ENCODE results near the gene C15orf39. TPM values are rescaled to one million over a fixed set of nuclear protein-coding genes. Genes with fewer than 3 reads are reported as not detected.
A peak's percentile ranks its signal among the peaks of the same experiment; 100 is the strongest.

The C15orf39 gene
- 10 to 100 TPM in 2 of 4 donors, 1 to 10 TPM in 2; 6.5 to 20.6 (median 11.9) TPM for polyA plus RNA-seq
- long read RNA-seq, donor 1, result 0 reads
- long read RNA-seq, donor 2, full-length matches to known transcripts, result 12 of 12 reads
- long read RNA-seq, donor 2, partial matches to known transcripts, result 0 of 12 reads
- long read RNA-seq, donor 2, other reads (novel, unspliced or antisense), result 0 of 12 reads
- long read RNA-seq, donor 3, full-length matches to known transcripts, result 15 of 40 reads
- long read RNA-seq, donor 3, partial matches to known transcripts, result 25 of 40 reads
- long read RNA-seq, donor 3, other reads (novel, unspliced or antisense), result 0 of 40 reads
- long read RNA-seq, donor 4, partial matches to known transcripts, result 0 of 1 reads
- long read RNA-seq, donor 4, other reads (novel, unspliced or antisense), result 0 of 1 reads
- long read RNA-seq, donor 5, partial matches to known transcripts, result 0 of 3 reads
- long read RNA-seq, donor 5, other reads (novel, unspliced or antisense), result 0 of 3 reads
- long read RNA-seq, donor 6, full-length matches to known transcripts, result 13 of 13 reads
- long read RNA-seq, donor 6, partial matches to known transcripts, result 0 of 13 reads
- long read RNA-seq, donor 6, other reads (novel, unspliced or antisense), result 0 of 13 reads
- long read RNA-seq, donor 7, full-length matches to known transcripts, result 20 of 26 reads
- long read RNA-seq, donor 7, partial matches to known transcripts, result 6 of 26 reads
- long read RNA-seq, donor 7, other reads (novel, unspliced or antisense), result 0 of 26 reads
- long read RNA-seq, donor 8, partial matches to known transcripts, result 0 of 1 reads
- long read RNA-seq, donor 8, other reads (novel, unspliced or antisense), result 0 of 1 reads
- long read RNA-seq, donor 9, full-length matches to known transcripts, result 4 of 4 reads
- long read RNA-seq, donor 9, partial matches to known transcripts, result 0 of 4 reads
- long read RNA-seq, donor 9, other reads (novel, unspliced or antisense), result 0 of 4 reads
- long read RNA-seq, donor 10, full-length matches to known transcripts, result 16 of 31 reads
- long read RNA-seq, donor 10, partial matches to known transcripts, result 15 of 31 reads
- long read RNA-seq, donor 10, other reads (novel, unspliced or antisense), result 0 of 31 reads

DNA sequence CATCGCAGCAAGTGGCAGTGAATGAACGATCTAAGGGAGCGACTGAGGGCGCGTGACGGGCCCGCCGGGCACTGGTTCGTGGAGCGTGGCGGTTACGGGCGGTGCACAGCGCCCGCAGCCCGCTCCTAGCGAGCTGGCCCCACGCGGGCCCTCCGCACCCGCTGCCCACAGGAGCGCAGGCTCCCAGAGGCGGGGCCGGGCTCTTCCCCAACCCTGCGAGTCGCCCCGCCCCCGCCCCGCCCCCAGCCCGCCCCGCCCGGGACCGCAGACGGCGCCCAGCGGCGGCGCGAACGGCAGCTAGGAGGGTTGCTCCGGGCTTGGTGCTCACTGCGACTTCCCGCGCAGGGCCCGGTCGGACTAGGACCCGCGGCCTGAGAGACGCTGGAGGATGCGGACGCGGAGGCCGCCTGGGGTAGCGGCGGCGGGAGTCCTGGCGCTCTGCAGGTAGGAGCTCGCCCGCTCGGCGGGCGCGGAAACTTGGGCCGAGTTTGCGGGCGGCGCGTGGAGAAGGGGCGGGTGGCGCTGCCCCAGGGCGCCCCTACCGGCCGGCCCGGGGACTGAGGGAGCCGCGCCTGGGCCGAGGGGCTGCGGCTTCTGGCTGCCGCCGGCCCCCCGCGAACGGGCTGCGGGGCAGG lies at the start of gene C15orf39:
Gene C15orf39 (plus strand): TSS at position 267 of the 635 bp plus-strand sequence. CDS start 4,167 bp downstream, outside the sequence.
- no peaks in the 10 kb centered on the region for H3K9me3 ChIP-seq (ENCODE audit: control insufficient read depth in 2 of 2, insufficient read depth in 1 of 2, low read depth in 1 of 2, low read length in 1 of 2)
- DNase-seq, result peak; percentile 76 to 91
- peaks cover 1 to 29% (median 3%) of the 10 kb centered on the region in 3 donors for H3K36me3 ChIP-seq (ENCODE audit: control insufficient read depth in 3 of 3, insufficient read depth in 2 of 3, low read depth in 1 of 3, low read length in 3 of 3)
- WGBS, 3 donors, result 0 to 1% (median 0%) methylated on average over 55 to 84 of the region's 84 CpGs
- no peaks in the 10 kb centered on the region for H3K27me3 ChIP-seq (ENCODE audit: control insufficient read depth in 3 of 3, insufficient read depth in 3 of 3, low read length in 3 of 3)
- H3K4me1 ChIP-seq (ENCODE audit: control insufficient read depth in 3 of 3, insufficient read depth in 2 of 3, low read depth in 1 of 3, low read length in 2 of 3), result peaks cover 2 to 53% (median 13%) of the 10 kb centered on the region in 3 donors
- FAIRE-seq, result no peak
- peak within 1 kb of the TSS; percentile 87 to 96 (median 93) for H3K4me3 ChIP-seq (ENCODE audit: low read depth in 1 of 3, low read length in 3 of 3)
- H3K27ac ChIP-seq (ENCODE audit: low read depth in 1 of 3, low read length in 2 of 3), result peak within 1 kb of the TSS; percentile 93 to 96 (median 94)

DNA sequence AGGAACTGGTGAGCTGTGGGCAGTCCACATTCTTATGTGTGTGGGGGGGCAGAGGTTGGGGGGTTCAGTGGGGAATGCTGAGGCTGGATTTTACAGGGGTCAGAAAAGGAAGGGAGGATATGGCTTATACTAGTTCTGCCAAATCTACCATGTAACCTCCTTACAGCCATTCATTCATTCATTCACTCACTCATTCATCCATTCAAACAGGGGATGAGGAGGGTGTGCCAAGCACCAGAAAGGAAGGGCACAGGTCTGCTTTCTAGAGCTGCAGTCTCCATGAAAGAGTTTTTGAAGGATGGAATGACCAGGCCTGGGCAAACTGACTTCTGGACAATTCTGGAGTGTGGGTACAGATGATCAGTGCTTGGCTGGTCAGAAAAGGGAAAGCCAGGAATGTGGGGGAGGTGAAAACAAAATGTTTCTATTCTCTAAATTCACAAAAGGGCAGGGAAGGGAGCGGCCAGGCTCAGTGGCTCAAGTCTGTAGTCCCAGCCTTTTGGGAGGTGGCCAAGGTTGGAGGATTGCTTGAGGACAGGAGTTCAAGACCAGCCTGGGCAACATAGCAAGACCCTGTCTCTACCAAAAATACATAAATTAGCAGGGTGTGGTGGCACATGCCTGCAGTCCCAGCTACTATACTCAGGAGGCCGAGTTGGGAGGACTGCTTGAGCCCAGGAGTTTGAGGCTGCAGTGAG lies 49.2 kb upstream of the C15orf39 start:
- DNase-seq (no peak), FAIRE-seq (no peak)
- H3K9me3 ChIP-seq (ENCODE audit: control insufficient read depth in 2 of 2, insufficient read depth in 1 of 2, low read depth in 1 of 2, low read length in 1 of 2), result peaks cover 0 to 20% of the 10 kb centered on the region in 2 donors
- no peak overlapping the region for H3K4me3 ChIP-seq (ENCODE audit: low read depth in 1 of 3, low read length in 3 of 3)
- H3K27ac ChIP-seq (ENCODE audit: low read depth in 1 of 3, low read length in 2 of 3), result no peak overlapping the region
- H3K27me3 ChIP-seq (ENCODE audit: control insufficient read depth in 3 of 3, insufficient read depth in 3 of 3, low read length in 3 of 3), result no peaks in the 10 kb centered on the region
- H3K4me1 ChIP-seq (ENCODE audit: control insufficient read depth in 3 of 3, insufficient read depth in 2 of 3, low read depth in 1 of 3, low read length in 2 of 3), result no peaks in the 10 kb centered on the region
- H3K36me3 ChIP-seq (ENCODE audit: control insufficient read depth in 3 of 3, insufficient read depth in 2 of 3, low read depth in 1 of 3, low read length in 3 of 3), result no peaks in the 10 kb centered on the region
- 92 to 97% (median 93%) methylated on average over 2 of the region's 2 CpGs for WGBS, 3 donors

DNA sequence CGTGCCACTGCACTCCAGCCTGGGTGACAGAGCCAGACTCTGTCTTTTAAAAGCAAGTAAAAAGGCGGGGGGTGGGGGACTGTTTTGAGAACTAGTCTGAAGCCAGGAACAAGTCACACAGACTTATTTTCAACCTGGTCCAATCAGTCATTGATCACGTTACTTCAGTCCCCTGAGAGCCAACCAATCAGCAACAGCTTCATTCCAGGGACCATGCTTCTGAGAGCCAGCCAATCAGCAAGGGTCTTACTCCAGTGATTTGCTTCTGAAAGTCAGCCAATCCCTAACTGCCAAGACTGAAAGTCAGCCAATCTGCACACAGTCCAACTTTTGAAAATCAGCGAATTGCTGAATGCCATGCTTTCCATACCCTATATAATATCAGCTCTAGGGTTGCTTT lies 48.6 kb upstream of the C15orf39 start:
- Histone ChIP-seq H3K9me3 (ENCODE audit: control insufficient read depth in 2 of 2, insufficient read depth in 1 of 2, low read depth in 1 of 2, low read length in 1 of 2) (peaks cover 0 to 14% of the 10 kb centered on the region in 2 donors), H3K4me1 (ENCODE audit: control insufficient read depth in 3 of 3, insufficient read depth in 2 of 3, low read depth in 1 of 3, low read length in 2 of 3) (no peaks in the 10 kb centered on the region), H3K27me3 (ENCODE audit: control insufficient read depth in 3 of 3, insufficient read depth in 3 of 3, low read length in 3 of 3) (no peaks in the 10 kb centered on the region), H3K36me3 (ENCODE audit: control insufficient read depth in 3 of 3, insufficient read depth in 2 of 3, low read depth in 1 of 3, low read length in 3 of 3) (no peaks in the 10 kb centered on the region), H3K4me3 (ENCODE audit: low read depth in 1 of 3, low read length in 3 of 3) (no peak overlapping the region), H3K27ac (ENCODE audit: low read depth in 1 of 3, low read length in 2 of 3) (no peak overlapping the region)
- 77 to 86% (median 84%) methylated on average over 4 of the region's 4 CpGs for WGBS, 3 donors
- FAIRE-seq, result no peak
- DNase-seq, result no peak

DNA sequence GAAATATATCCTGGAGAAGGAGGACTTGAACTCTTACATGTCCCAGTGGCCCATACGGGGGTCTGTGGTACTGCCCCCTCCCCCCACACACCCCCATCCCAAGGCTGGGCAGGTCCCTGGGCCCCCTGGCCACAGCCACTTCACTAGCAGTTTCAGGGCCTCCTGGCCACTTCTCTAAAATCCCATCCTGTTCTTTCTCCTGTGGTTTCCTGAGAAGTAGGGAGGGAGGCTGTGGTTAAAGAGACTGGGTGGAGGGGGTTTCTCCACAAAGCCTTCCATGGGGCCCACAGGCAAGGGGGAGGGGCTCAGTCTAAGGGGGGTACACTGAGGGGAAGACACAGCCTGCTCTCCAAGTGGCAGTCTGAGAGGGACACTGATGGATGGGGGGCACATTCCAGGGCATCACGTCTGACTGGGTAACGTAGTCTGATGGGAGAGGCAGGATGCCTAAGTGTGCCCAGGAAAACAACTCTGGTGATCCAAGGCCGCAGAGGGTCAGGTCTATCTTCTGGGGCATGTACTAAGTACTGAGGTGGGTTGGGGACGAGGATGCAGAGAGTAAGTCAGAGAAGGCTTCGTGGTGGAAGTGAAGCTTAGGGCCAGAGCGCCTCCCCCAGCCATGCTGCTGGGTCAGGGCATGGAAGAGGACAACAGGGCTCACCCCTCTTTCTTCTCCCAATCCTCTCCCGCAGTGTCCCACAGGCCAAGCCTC lies 48.0 kb upstream of the C15orf39 start:
- Histone ChIP-seq H3K9me3 (ENCODE audit: control insufficient read depth in 2 of 2, insufficient read depth in 1 of 2, low read depth in 1 of 2, low read length in 1 of 2) (peaks cover 0 to 11% of the 10 kb centered on the region in 2 donors), H3K36me3 (ENCODE audit: control insufficient read depth in 3 of 3, insufficient read depth in 2 of 3, low read depth in 1 of 3, low read length in 3 of 3) (no peaks in the 10 kb centered on the region), H3K27me3 (ENCODE audit: control insufficient read depth in 3 of 3, insufficient read depth in 3 of 3, low read length in 3 of 3) (no peaks in the 10 kb centered on the region), H3K4me3 (ENCODE audit: low read depth in 1 of 3, low read length in 3 of 3) (no peak overlapping the region), H3K27ac (ENCODE audit: low read depth in 1 of 3, low read length in 2 of 3) (no peak overlapping the region), H3K4me1 (ENCODE audit: control insufficient read depth in 3 of 3, insufficient read depth in 2 of 3, low read depth in 1 of 3, low read length in 2 of 3) (peaks cover 0 to 2% (median 0%) of the 10 kb centered on the region in 3 donors)
- no peak for FAIRE-seq
- DNase-seq, result no peak
- 80 to 87% (median 85%) methylated on average over 8 of the region's 8 CpGs for WGBS, 3 donors

DNA sequence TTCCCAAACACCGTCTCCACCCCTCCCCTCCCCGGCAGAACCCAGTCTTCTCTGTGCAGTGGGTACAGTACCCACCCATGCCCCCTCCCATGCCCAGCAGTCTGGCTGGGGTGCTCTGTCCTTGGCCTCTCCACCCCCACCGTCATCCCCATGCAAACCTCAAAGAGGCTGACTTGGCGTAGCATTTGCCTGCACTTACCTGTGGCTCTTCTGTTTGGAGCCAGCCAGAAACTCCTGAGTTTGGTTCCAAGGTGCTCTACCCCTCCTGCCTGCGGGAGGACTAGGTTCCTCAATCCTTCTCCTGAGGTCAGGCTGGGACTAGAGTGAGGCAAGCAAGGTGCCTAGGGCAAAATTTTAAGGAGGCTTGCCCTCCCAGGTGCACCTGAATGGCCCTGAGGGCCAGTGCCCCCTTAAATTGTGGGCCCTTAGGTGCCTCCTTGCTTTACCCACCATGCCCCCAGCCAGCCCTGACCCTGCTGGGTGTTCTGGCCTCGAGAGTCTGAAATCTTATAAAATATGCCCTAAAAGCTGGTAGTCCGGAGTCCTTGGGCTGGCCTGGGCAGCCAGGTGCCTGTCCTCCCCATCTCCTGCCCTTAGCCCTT lies 47.1 kb upstream of the C15orf39 start:
- H3K4me1 ChIP-seq (ENCODE audit: control insufficient read depth in 3 of 3, insufficient read depth in 2 of 3, low read depth in 1 of 3, low read length in 2 of 3), result peaks cover 0 to 4% (median 0%) of the 10 kb centered on the region in 3 donors
- no peak overlapping the region for H3K4me3 ChIP-seq (ENCODE audit: low read depth in 1 of 3, low read length in 3 of 3)
- H3K36me3 ChIP-seq (ENCODE audit: control insufficient read depth in 3 of 3, insufficient read depth in 2 of 3, low read depth in 1 of 3, low read length in 3 of 3), result no peaks in the 10 kb centered on the region
- FAIRE-seq (no peak), DNase-seq (no peak)
- 75 to 83% (median 78%) methylated on average over 7 of the region's 7 CpGs for WGBS, 3 donors
- H3K27ac ChIP-seq (ENCODE audit: low read depth in 1 of 3, low read length in 2 of 3), result no peak overlapping the region
- H3K27me3 ChIP-seq (ENCODE audit: control insufficient read depth in 3 of 3, insufficient read depth in 3 of 3, low read length in 3 of 3), result no peaks in the 10 kb centered on the region
- H3K9me3 ChIP-seq (ENCODE audit: control insufficient read depth in 2 of 2, insufficient read depth in 1 of 2, low read depth in 1 of 2, low read length in 1 of 2), result peaks cover 0 to 7% of the 10 kb centered on the region in 2 donors

DNA sequence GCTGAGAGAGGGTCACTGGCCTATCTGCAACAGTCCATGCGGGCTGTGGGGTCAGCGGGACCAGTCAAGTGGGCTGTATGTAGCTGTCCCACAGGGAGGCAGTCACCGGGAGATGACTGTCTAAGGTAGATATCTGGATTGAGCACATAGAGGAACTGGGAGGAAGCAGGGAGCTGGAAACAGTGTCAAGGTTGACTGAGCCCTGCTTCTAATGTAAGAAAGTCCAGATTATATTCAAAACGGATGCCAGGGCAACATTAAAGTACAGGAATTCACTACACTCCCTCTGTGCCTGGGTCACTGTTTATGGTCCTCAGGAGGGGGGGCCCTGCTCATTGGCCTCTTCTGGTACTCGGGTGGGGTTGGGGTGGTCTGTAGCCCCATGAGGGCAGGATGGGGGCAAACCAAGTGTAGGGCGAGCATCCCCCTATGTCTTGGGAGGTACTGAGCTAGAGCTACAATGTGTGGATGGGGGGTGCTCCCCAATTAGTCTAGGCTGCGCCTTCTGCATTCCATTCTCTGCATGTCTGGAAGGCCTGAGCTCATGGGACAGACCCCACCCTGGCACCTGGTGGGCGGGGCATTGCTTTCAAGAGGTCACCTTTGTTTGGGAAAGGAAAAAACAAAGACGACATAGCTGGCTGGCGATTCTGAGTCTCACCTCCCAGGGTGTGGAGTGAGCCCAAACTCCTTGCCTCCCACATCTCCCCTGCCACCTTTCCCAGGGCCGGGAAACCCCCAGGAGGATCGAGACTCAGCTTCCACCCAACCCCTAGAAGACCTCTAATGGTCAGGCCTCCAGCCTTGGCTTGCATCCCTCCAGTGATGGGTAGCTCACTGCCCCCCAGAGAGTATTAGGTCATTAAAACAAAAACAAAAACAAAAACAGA lies 45.1 kb upstream of the C15orf39 start:
- Histone ChIP-seq H3K36me3 (ENCODE audit: control insufficient read depth in 3 of 3, insufficient read depth in 2 of 3, low read depth in 1 of 3, low read length in 3 of 3) (no peaks in the 10 kb centered on the region), H3K4me3 (ENCODE audit: low read depth in 1 of 3, low read length in 3 of 3) (no peak overlapping the region), H3K4me1 (ENCODE audit: control insufficient read depth in 3 of 3, insufficient read depth in 2 of 3, low read depth in 1 of 3, low read length in 2 of 3) (peaks cover 0 to 5% (median 0%) of the 10 kb centered on the region in 3 donors), H3K27me3 (ENCODE audit: control insufficient read depth in 3 of 3, insufficient read depth in 3 of 3, low read length in 3 of 3) (no peaks in the 10 kb centered on the region), H3K27ac (ENCODE audit: low read depth in 1 of 3, low read length in 2 of 3) (no peak overlapping the region), H3K9me3 (ENCODE audit: control insufficient read depth in 2 of 2, insufficient read depth in 1 of 2, low read depth in 1 of 2, low read length in 1 of 2) (no peaks in the 10 kb centered on the region)
- DNase-seq (no peak), FAIRE-seq (no peak)
- WGBS, 3 donors, result 71 to 82% (median 77%) methylated on average over 11 to 12 of the region's 12 CpGs
